Measurements from ENCODE around the gene FIS1.

The FIS1 gene

GRCh38 chr7:101245147-101245668, 327 bp upstream of the FIS1 start:
- Histone ChIP-seq H3K36me3 (ENCODE audit: control insufficient read depth in 4 of 4, insufficient read depth in 4 of 4, low read length in 3 of 4) (peaks cover 4 to 28% (median 10%) of the 10 kb centered on the region in 4 experiments), H3K27ac (ENCODE audit: insufficient read depth in 1 of 2, low read depth in 1 of 2, low read length in 2 of 2, poor library complexity in 1 of 2, severe bottlenecking in 2 of 2) (peak overlapping the region in 1 of 2 experiments; percentile 90), H3K27me3 (replicated peaks in 2 of 5; ENCODE audit: control insufficient read depth in 4 of 5, insufficient read depth in 5 of 5, low read length in 4 of 5) (no peaks in the 10 kb centered on the region), H3K4me1 (ENCODE audit: control extremely low read depth in 1 of 4, control insufficient read depth in 4 of 4, insufficient read depth in 4 of 4, low read length in 3 of 4) (peaks cover 0 to 46% (median 40%) of the 10 kb centered on the region in 4 experiments), H3K9me3 (ENCODE audit: control extremely low read depth in 1 of 5, control insufficient read depth in 4 of 5, insufficient read depth in 2 of 5, low read depth in 1 of 5, low read length in 4 of 5) (no peaks in the 10 kb centered on the region), H3K4me3 (ENCODE audit: control insufficient read depth in 1 of 7, extremely low read depth in 1 of 7, insufficient read depth in 4 of 7, low read depth in 2 of 7, low read length in 6 of 7) (peak overlapping the region; percentile 79 to 97 (median 92))
- WGBS (ENCODE audit: insufficient coverage): 33% methylated on average over 30 of the region's 32 CpGs
- ChIA-PET CTCF (interaction anchor here (0.8 to 4.7 kb wide), 10 partner anchors 9 to 1042 kb away, joined by 3 to 57 read pairs (median 4); partner anchors contain the start of genes PLOD3 and ZNHIT1), POLR2A (interaction anchor here (2.7 kb wide), 1 partner anchor 27 kb away, joined by 12 read pairs; the partner anchor contains the start of genes PLOD3 and ZNHIT1)
- DNase-seq: no peak

- 15% methylated on average over 27 of the region's 28 CpGs for WGBS (ENCODE audit: insufficient coverage)
- Histone ChIP-seq H3K4me3 (ENCODE audit: control insufficient read depth in 1 of 7, extremely low read depth in 1 of 7, insufficient read depth in 4 of 7, low read depth in 2 of 7, low read length in 6 of 7) (peak overlapping the region; percentile 30 to 97 (median 92)), H3K27me3 (replicated peaks in 2 of 5; ENCODE audit: control insufficient read depth in 4 of 5, insufficient read depth in 5 of 5, low read length in 4 of 5) (no peaks in the 10 kb centered on the region), H3K9me3 (ENCODE audit: control extremely low read depth in 1 of 5, control insufficient read depth in 4 of 5, insufficient read depth in 2 of 5, low read depth in 1 of 5, low read length in 4 of 5) (no peaks in the 10 kb centered on the region), H3K27ac (ENCODE audit: insufficient read depth in 1 of 2, low read depth in 1 of 2, low read length in 2 of 2, poor library complexity in 1 of 2, severe bottlenecking in 2 of 2) (peak overlapping the region; percentile 79 to 90), H3K4me1 (ENCODE audit: control extremely low read depth in 1 of 4, control insufficient read depth in 4 of 4, insufficient read depth in 4 of 4, low read length in 3 of 4) (peaks cover 0 to 60% (median 54%) of the 10 kb centered on the region in 4 experiments), H3K36me3 (ENCODE audit: control insufficient read depth in 4 of 4, insufficient read depth in 4 of 4, low read length in 3 of 4) (peaks cover 2 to 36% (median 8%) of the 10 kb centered on the region in 4 experiments)
- POLR2A ChIA-PET: interaction anchor here (0.6 to 2.7 kb wide), 3 partner anchors 26 to 689 kb away, joined by 3 to 12 read pairs (median 3); partner anchors contain the start of genes PLOD3 and ZNHIT1
- peak in 2 of 3 donors; percentile 80 to 87 for DNase-seq
- CTCF ChIA-PET: interaction anchor here (0.5 to 4.7 kb wide), 22 partner anchors 9 to 1092 kb away, joined by 3 to 57 read pairs (median 3); partner anchors contain the start of genes PLOD3 and ZNHIT1
These were observed 1.1 kb downstream of the FIS1 start for GRCh38 chr7:101243646-101244374.

GRCh38 chr7:101241443-101242349, 3.2 kb downstream of the FIS1 start:
- WGBS (ENCODE audit: insufficient coverage): 66% methylated on average over 7 of the region's 16 CpGs
- Histone ChIP-seq H3K4me3 (ENCODE audit: control insufficient read depth in 1 of 7, extremely low read depth in 1 of 7, insufficient read depth in 4 of 7, low read depth in 2 of 7, low read length in 6 of 7) (peak overlapping the region in 3 of 7 experiments; percentile 38 to 43 (median 41)), H3K27ac (ENCODE audit: insufficient read depth in 1 of 2, low read depth in 1 of 2, low read length in 2 of 2, poor library complexity in 1 of 2, severe bottlenecking in 2 of 2) (peak overlapping the region in 1 of 2 experiments; percentile 29), H3K4me1 (ENCODE audit: control extremely low read depth in 1 of 4, control insufficient read depth in 4 of 4, insufficient read depth in 4 of 4, low read length in 3 of 4) (peaks cover 2 to 80% (median 74%) of the 10 kb centered on the region in 4 experiments), H3K27me3 (replicated peaks in 2 of 5; ENCODE audit: control insufficient read depth in 4 of 5, insufficient read depth in 5 of 5, low read length in 4 of 5) (no peaks in the 10 kb centered on the region), H3K36me3 (ENCODE audit: control insufficient read depth in 4 of 4, insufficient read depth in 4 of 4, low read length in 3 of 4) (peaks cover 0 to 28% (median 5%) of the 10 kb centered on the region in 4 experiments), H3K9me3 (ENCODE audit: control extremely low read depth in 1 of 5, control insufficient read depth in 4 of 5, insufficient read depth in 2 of 5, low read depth in 1 of 5, low read length in 4 of 5) (no peaks in the 10 kb centered on the region)
- DNase-seq: peak; percentile 32 to 81 (median 78)
- CTCF ChIA-PET: interaction anchor here (0.6 to 4.7 kb wide), 5 partner anchors 17 to 108 kb away, joined by 3 to 57 read pairs (median 3); partner anchors contain the start of genes PLOD3 and ZNHIT1
- POLR2A ChIA-PET: interaction anchor here (0.6 kb wide), 1 partner anchor 64 kb away, joined by 3 read pairs; no protein-coding TSS in a partner anchor

- 55% methylated on average over 12 of the region's 12 CpGs for WGBS (ENCODE audit: insufficient coverage)
- H3K27ac ChIP-seq (ENCODE audit: insufficient read depth in 1 of 2, low read depth in 1 of 2, low read length in 2 of 2, poor library complexity in 1 of 2, severe bottlenecking in 2 of 2): peak overlapping the region in 1 of 2 experiments; percentile 70
- H3K4me3 ChIP-seq (ENCODE audit: control insufficient read depth in 1 of 7, extremely low read depth in 1 of 7, insufficient read depth in 4 of 7, low read depth in 2 of 7, low read length in 6 of 7): peak overlapping the region in 3 of 7 experiments; percentile 9 to 38 (median 26)
- H3K4me1 ChIP-seq (ENCODE audit: control extremely low read depth in 1 of 4, control insufficient read depth in 4 of 4, insufficient read depth in 4 of 4, low read length in 3 of 4): peaks cover 2 to 87% (median 79%) of the 10 kb centered on the region in 4 experiments
- DNase-seq: peak in 2 of 3 donors; percentile 56 to 67
- H3K36me3 ChIP-seq (ENCODE audit: control insufficient read depth in 4 of 4, insufficient read depth in 4 of 4, low read length in 3 of 4): peaks cover 0 to 26% (median 5%) of the 10 kb centered on the region in 4 experiments
- H3K27me3 ChIP-seq (replicated peaks in 2 of 5; ENCODE audit: control insufficient read depth in 4 of 5, insufficient read depth in 5 of 5, low read length in 4 of 5): no peaks in the 10 kb centered on the region
- ChIA-PET CTCF (interaction anchor here (0.8 to 1.0 kb wide), 2 partner anchors 23 to 42 kb away, joined by 3 to 5 read pairs; partner anchors contain the start of genes PLOD3 and ZNHIT1), POLR2A (no interaction called here)
- H3K9me3 ChIP-seq (ENCODE audit: control extremely low read depth in 1 of 5, control insufficient read depth in 4 of 5, insufficient read depth in 2 of 5, low read depth in 1 of 5, low read length in 4 of 5): no peaks in the 10 kb centered on the region
These were observed 3.9 kb downstream of the FIS1 start for GRCh38 chr7:101241015-101241363.

- H3K27ac ChIP-seq (ENCODE audit: insufficient read depth in 1 of 2, low read depth in 1 of 2, low read length in 2 of 2, poor library complexity in 1 of 2, severe bottlenecking in 2 of 2): peak overlapping the region in 1 of 2 experiments; percentile 70
- no peak for DNase-seq
- 88% methylated on average over 20 of the region's 32 CpGs for WGBS (ENCODE audit: insufficient coverage)
- no peaks in the 10 kb centered on the region for H3K9me3 ChIP-seq (ENCODE audit: control extremely low read depth in 1 of 5, control insufficient read depth in 4 of 5, insufficient read depth in 2 of 5, low read depth in 1 of 5, low read length in 4 of 5)
- H3K4me1 ChIP-seq (ENCODE audit: control extremely low read depth in 1 of 4, control insufficient read depth in 4 of 4, insufficient read depth in 4 of 4, low read length in 3 of 4): peaks cover 2 to 88% (median 82%) of the 10 kb centered on the region in 4 experiments
- peak overlapping the region in 3 of 7 experiments; percentile 18 to 38 (median 26) for H3K4me3 ChIP-seq (ENCODE audit: control insufficient read depth in 1 of 7, extremely low read depth in 1 of 7, insufficient read depth in 4 of 7, low read depth in 2 of 7, low read length in 6 of 7)
- POLR2A ChIA-PET: no interaction called here
- CTCF ChIA-PET: interaction anchor here (0.8 to 1.0 kb wide), 2 partner anchors 23 to 42 kb away, joined by 3 to 5 read pairs; partner anchors contain the start of genes PLOD3 and ZNHIT1
- peaks cover 0 to 22% (median 5%) of the 10 kb centered on the region in 4 experiments for H3K36me3 ChIP-seq (ENCODE audit: control insufficient read depth in 4 of 4, insufficient read depth in 4 of 4, low read length in 3 of 4)
- no peaks in the 10 kb centered on the region for H3K27me3 ChIP-seq (replicated peaks in 2 of 5; ENCODE audit: control insufficient read depth in 4 of 5, insufficient read depth in 5 of 5, low read length in 4 of 5)
These were observed 4.5 kb downstream of the FIS1 start for GRCh38 chr7:101240226-101241014.

- peak overlapping the region in 1 of 7 experiments; percentile 18 for H3K4me3 ChIP-seq (ENCODE audit: control insufficient read depth in 1 of 7, extremely low read depth in 1 of 7, insufficient read depth in 4 of 7, low read depth in 2 of 7, low read length in 6 of 7)
- H3K27ac ChIP-seq (ENCODE audit: insufficient read depth in 1 of 2, low read depth in 1 of 2, low read length in 2 of 2, poor library complexity in 1 of 2, severe bottlenecking in 2 of 2): peak overlapping the region in 1 of 2 experiments; percentile 72
- POLR2A ChIA-PET: no interaction called here
- no peaks in the 10 kb centered on the region for H3K9me3 ChIP-seq (ENCODE audit: control extremely low read depth in 1 of 5, control insufficient read depth in 4 of 5, insufficient read depth in 2 of 5, low read depth in 1 of 5, low read length in 4 of 5)
- peaks cover 2 to 88% (median 84%) of the 10 kb centered on the region in 4 experiments for H3K4me1 ChIP-seq (ENCODE audit: control extremely low read depth in 1 of 4, control insufficient read depth in 4 of 4, insufficient read depth in 4 of 4, low read length in 3 of 4)
- H3K27me3 ChIP-seq (replicated peaks in 2 of 5; ENCODE audit: control insufficient read depth in 4 of 5, insufficient read depth in 5 of 5, low read length in 4 of 5): no peaks in the 10 kb centered on the region
- WGBS (ENCODE audit: insufficient coverage): 96% methylated on average over 4 of the region's 9 CpGs
- CTCF ChIA-PET: no interaction called here
- no peak for DNase-seq
- peaks cover 0 to 26% (median 5%) of the 10 kb centered on the region in 4 experiments for H3K36me3 ChIP-seq (ENCODE audit: control insufficient read depth in 4 of 4, insufficient read depth in 4 of 4, low read length in 3 of 4)
These were observed 5.0 kb downstream of the FIS1 start for GRCh38 chr7:101239951-101240220.
